Measurements from ENCODE around the gene BLCAP.
"Not testable (repeated sequence)": the region's sequence is repeated elsewhere in the genome, so short reads cannot be mapped to it uniquely, and the experiment has no call there.

- TF ChIP-seq CTCF, POLR2A, POLR2AphosphoS5 (IDR thresholded peaks at IDR 0.05): not testable (repeated sequence)
These were observed 49.8 kb upstream of the BLCAP start for GRCh38 chr20:37577436-37577835.

All from breast epithelium (tissue), 3 donors.